ENCODE data around the gene SH3RF2. TPM values are rescaled to one million over a fixed set of nuclear protein-coding genes. Genes with fewer than 3 reads are reported as not detected.

The SH3RF2 gene
- total RNA-seq, 1 donor from 2014 or later = 11.5 TPM

DNA sequence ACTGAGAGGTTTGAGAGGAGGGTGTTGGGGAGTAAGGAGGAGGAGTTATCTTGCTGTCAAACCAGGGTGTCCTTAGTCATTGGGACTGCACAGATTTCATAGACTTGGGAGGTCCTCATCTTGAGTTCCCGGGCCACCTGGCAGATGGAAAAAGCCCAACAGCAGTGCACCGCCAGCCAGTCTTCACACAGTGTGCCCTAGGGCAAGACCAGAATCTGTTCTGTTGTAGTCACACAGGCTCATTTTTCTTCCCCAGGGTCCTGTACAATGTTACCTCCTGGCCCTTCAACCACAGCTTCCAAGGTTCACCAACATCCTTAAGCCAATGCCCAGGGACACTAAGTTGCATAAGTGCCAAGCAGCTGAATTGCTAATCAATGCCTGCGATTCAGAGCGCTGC lies 148.0 kb downstream of the SH3RF2 start:
- Histone ChIP-seq H3K27ac (no peak overlapping the region), H3K36me3 (no peaks in the 10 kb centered on the region), H3K4me3 (no peak overlapping the region), H3K4me1 (no peaks in the 10 kb centered on the region), H3K27me3 (ENCODE audit: low read depth) (no peaks in the 10 kb centered on the region), H3K9me3 (no peaks in the 10 kb centered on the region)
- no peak for ATAC-seq
- intact Hi-C loops (cut with DNase I) = no loop called here
- TF ChIP-seq, protein P1, sequence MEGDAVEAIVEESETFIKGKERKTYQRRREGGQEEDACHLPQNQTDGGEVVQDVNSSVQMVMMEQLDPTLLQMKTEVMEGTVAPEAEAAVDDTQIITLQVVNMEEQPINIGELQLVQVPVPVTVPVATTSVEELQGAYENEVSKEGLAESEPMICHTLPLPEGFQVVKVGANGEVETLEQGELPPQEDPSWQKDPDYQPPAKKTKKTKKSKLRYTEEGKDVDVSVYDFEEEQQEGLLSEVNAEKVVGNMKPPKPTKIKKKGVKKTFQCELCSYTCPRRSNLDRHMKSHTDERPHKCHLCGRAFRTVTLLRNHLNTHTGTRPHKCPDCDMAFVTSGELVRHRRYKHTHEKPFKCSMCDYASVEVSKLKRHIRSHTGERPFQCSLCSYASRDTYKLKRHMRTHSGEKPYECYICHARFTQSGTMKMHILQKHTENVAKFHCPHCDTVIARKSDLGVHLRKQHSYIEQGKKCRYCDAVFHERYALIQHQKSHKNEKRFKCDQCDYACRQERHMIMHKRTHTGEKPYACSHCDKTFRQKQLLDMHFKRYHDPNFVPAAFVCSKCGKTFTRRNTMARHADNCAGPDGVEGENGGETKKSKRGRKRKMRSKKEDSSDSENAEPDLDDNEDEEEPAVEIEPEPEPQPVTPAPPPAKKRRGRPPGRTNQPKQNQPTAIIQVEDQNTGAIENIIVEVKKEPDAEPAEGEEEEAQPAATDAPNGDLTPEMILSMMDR (IDR thresholded peaks at IDR 0.05) = no peak
- DNase-seq = no peak

DNA sequence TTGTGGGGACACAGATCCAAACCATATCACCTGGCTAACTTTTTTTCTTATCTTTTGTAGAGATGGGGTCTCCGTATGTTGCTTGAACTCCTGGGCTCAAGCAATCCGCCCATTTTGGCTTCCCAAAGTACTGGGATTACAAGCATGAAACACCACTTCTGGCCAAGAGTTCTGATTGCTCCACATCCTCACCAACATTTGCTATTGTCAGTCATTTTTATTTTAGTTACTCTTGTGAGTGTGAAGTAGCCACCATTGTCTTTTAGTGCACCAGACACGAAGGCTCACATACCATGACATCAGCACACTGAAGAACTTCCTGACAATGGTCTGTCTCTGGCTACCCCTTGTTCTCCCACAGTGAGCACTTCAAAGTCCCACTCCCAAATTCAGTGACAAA lies 151.7 kb downstream of the SH3RF2 start:
- intact Hi-C loops (cut with DNase I) = no loop called here
- no peak overlapping the region for H3K4me3 ChIP-seq
- H3K27ac ChIP-seq = no peak overlapping the region
- ATAC-seq = no peak
- H3K27me3 ChIP-seq (ENCODE audit: low read depth) = no peaks in the 10 kb centered on the region
- no peaks in the 10 kb centered on the region for H3K36me3 ChIP-seq
- TF ChIP-seq, protein P1 (IDR thresholded peaks at IDR 0.05) = no peak
- no peaks in the 10 kb centered on the region for H3K9me3 ChIP-seq
- no peak for DNase-seq
- H3K4me1 ChIP-seq = no peaks in the 10 kb centered on the region

DNA sequence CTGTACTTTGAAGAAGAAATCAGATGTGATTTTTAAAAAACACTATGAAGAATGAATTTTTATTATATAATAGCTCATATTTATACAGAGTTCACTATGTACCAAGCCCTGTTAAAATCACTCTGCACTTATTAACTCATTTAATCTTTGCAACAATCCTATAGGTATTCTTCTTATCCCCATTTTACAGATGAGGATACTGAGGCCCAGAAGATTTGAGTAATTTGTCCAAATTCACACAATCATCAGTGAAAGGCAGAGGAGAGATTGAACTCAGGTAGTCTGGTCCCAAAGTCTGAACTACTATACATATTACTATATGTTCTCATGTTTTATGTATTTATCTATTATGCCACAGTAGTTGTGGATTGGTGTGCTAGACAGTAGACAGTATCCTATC lies 152.9 kb downstream of the SH3RF2 start:
- H3K4me3 ChIP-seq = no peak overlapping the region
- TF ChIP-seq, protein P1 (IDR thresholded peaks at IDR 0.05) = no peak
- ATAC-seq (no peak), DNase-seq (no peak)
- intact Hi-C loops (cut with DNase I) = no loop called here
- no peaks in the 10 kb centered on the region for H3K4me1 ChIP-seq
- H3K27me3 ChIP-seq (ENCODE audit: low read depth) = no peaks in the 10 kb centered on the region
- H3K27ac ChIP-seq = no peak overlapping the region
- H3K36me3 ChIP-seq = no peaks in the 10 kb centered on the region
- H3K9me3 ChIP-seq = no peaks in the 10 kb centered on the region

DNA sequence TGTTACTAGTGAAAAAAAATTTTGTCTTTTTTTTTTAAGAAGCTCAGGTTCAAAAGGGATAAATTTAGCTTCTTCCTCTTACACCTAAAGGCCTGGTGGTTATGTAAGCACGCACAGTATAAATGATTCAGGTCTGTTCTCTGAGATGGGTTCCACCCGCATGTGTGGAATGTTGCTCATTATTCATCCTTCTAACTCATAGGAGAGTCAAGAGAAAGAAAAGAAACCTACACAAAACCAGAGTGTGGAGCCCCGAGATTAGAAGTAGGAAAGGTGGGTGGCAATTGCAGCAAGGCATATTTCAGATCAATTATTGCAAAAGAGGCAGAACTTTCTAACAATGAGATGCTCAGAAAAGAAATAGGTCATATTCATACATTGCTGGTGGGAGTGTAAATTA lies 155.5 kb downstream of the SH3RF2 start:
- H3K4me1 ChIP-seq = no peaks in the 10 kb centered on the region
- no peaks in the 10 kb centered on the region for H3K9me3 ChIP-seq
- H3K27ac ChIP-seq = no peak overlapping the region
- intact Hi-C loops (cut with DNase I) = no loop called here
- DNase-seq (no peak), ATAC-seq (no peak)
- no peak overlapping the region for H3K4me3 ChIP-seq
- H3K27me3 ChIP-seq (ENCODE audit: low read depth) = no peaks in the 10 kb centered on the region
- TF ChIP-seq, protein P1 (IDR thresholded peaks at IDR 0.05) = no peak
- no peaks in the 10 kb centered on the region for H3K36me3 ChIP-seq

DNA sequence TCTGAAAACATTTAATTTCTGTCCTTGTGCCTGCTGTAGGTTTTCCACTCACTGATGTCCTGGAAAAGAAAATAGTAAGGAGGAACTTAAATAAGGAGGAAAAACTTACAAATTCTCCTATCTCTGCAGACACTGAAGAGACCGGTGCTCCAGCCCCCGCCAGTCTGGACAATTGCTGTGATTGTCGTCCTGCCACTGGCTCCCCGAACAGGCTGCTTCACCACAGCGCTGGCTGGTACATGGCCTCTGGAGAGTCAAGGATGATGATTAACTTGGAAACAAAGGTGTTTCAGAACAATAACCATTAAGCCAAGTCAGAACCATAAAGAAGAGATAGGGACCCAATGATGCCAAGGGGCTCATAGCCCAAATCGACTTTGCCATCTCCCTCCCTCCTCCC lies 161.7 kb downstream of the SH3RF2 start:
- Histone ChIP-seq H3K27ac (no peak overlapping the region), H3K27me3 (ENCODE audit: low read depth) (no peaks in the 10 kb centered on the region), H3K4me1 (no peaks in the 10 kb centered on the region), H3K36me3 (no peaks in the 10 kb centered on the region), H3K9me3 (no peaks in the 10 kb centered on the region), H3K4me3 (no peak overlapping the region)
- intact Hi-C loops (cut with DNase I) = no loop called here
- no peak for ATAC-seq
- DNase-seq = no peak
- TF ChIP-seq, protein P1 (IDR thresholded peaks at IDR 0.05) = no peak

DNA sequence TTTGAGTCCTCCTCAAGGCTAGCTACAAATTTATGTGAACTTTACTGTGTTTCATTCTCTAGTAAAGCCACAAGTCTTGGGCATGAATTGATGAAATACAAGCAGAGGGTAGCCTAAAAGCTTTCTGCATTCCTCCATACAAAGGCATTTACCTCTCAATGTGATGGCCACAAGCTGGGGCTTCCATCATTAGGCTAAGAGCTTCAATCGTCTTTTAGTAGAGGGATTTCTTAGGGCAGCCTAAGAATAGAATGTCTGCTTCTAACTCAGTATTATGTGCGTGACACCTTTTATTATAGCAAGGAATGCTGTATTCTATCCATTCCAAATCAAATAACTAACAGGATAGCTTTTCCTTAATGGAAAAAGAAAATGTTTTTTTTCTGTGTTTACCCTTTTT lies 165.3 kb downstream of the SH3RF2 start:
- H3K4me3 ChIP-seq = no peak overlapping the region
- H3K27ac ChIP-seq = no peak overlapping the region
- H3K9me3 ChIP-seq = no peaks in the 10 kb centered on the region
- H3K4me1 ChIP-seq = no peaks in the 10 kb centered on the region
- H3K27me3 ChIP-seq (ENCODE audit: low read depth) = no peaks in the 10 kb centered on the region
- TF ChIP-seq, protein P1 (IDR thresholded peaks at IDR 0.05) = no peak
- intact Hi-C loops (cut with DNase I) = no loop called here
- H3K36me3 ChIP-seq = no peaks in the 10 kb centered on the region
- no peak for ATAC-seq
- no peak for DNase-seq

Data from lower lobe of right lung (tissue), 2 donors.